SK-N-SH (cell line): ENCODE results near the gene UBE2E3.

Experiments
- CHD2 ChIP-seq: fragments of 150-350 bp; IDR thresholded peaks from 2 replicates; pipeline ENCODE4 v1.6.1; 2018; ENCODE audit warnings: low read length; ENCODE audit not compliant: partially characterized antibody
- RAD21 ChIP-seq: IDR thresholded peaks from 2 replicates; pipeline ENCODE4 v1.6.1; 2012; ENCODE audit warnings: mild to moderate bottlenecking, low read length
- RFX5 ChIP-seq: IDR thresholded peaks from 2 replicates; pipeline ENCODE4 v1.6.1; 2012; ENCODE audit warnings: mild to moderate bottlenecking, improper control_type of control experiment, low read length
- TF ChIP-seq, protein P1 (sequence below): fragments of 200-600 bp; sonication (generic); IDR thresholded peaks from 2 replicates; pipeline ENCODE4 v1.6.1; 2017; ENCODE audit warnings: antibody characterized with exemption, mild to moderate bottlenecking, moderate library complexity

DNA sequence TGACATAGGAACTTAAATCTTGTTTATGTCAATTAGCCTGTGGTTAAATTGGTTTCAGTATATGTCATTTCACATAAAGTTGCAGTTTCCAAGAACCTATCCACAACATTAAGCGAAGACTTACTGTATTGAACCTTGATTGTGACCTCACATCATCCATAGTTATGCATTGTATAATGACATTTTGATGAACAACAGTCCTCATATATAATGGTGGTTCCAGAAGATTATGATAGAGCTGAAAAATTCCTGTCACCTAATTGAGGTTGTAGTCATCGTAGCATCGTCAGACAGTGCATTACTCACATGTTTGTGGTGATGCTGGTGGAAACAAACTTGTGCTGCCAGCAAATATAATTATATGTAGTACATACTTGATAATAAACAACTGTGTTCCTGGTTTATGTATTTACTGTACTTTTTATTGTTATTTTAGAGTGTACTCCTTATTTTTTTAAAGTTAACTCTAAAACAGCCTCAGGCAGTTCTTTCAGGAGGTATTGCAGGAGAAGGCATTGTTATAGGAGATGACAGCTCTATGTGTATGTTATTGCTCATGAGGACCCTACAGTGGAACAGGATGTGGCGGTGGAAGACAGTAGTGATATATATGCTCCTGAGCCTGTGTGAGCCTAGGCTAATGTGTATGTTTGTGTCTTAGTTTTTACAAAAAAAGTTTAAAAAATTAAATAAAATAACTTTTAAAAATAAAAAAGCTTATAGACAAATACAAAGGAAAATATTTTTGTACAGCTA lies 56.6 kb downstream of the UBE2E3 start:
- TF ChIP-seq RAD21 (no peak), CHD2 (no peak), RFX5 (no peak)
- TF ChIP-seq, protein P1, sequence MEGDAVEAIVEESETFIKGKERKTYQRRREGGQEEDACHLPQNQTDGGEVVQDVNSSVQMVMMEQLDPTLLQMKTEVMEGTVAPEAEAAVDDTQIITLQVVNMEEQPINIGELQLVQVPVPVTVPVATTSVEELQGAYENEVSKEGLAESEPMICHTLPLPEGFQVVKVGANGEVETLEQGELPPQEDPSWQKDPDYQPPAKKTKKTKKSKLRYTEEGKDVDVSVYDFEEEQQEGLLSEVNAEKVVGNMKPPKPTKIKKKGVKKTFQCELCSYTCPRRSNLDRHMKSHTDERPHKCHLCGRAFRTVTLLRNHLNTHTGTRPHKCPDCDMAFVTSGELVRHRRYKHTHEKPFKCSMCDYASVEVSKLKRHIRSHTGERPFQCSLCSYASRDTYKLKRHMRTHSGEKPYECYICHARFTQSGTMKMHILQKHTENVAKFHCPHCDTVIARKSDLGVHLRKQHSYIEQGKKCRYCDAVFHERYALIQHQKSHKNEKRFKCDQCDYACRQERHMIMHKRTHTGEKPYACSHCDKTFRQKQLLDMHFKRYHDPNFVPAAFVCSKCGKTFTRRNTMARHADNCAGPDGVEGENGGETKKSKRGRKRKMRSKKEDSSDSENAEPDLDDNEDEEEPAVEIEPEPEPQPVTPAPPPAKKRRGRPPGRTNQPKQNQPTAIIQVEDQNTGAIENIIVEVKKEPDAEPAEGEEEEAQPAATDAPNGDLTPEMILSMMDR: no peak
